ENCODE results near the gene STAT5A. TPM values are rescaled to one million over a fixed set of nuclear protein-coding genes. Genes with fewer than 3 reads are reported as not detected.
A peak's percentile ranks its signal among the peaks of the same experiment; 100 is the strongest.

Gene STAT5A
- total RNA-seq, 1 experiment from 2014 or later, result 6.4 TPM

- Mint-ChIP-seq H3K9me3 (no peaks in the 10 kb centered on the region; a peak in 1 of 5 replicates), H3K36me3 (ENCODE audit: insufficient read depth in 1 of 3, low read depth in 3 of 3) (peaks cover 0 to 2% (median 0%) of the 10 kb centered on the region in 3 experiments; a peak in 2 of 7 replicates), H3K4me3 (no peak overlapping the region), H3K4me1 (peaks cover 22 to 35% of the 10 kb centered on the region in 2 experiments), H3K27me3 (ENCODE audit: low read depth) (peaks cover 25% of the 10 kb centered on the region), H3K27ac (no peak overlapping the region)
- Histone ChIP-seq H4K91ac (ENCODE audit: insufficient read length, low read depth, low read length) (no peak overlapping the region), H2BK5ac (ENCODE audit: insufficient read length, low read length) (no peak overlapping the region), H3K23me2 (ENCODE audit: insufficient read length, low read depth, low read length, poor library complexity, severe bottlenecking) (peaks cover 4% of the 10 kb centered on the region), H4K5ac (ENCODE audit: insufficient read length, low read depth, low read length) (no peak overlapping the region), H2BK15ac (ENCODE audit: low read depth, low read length) (no peak overlapping the region), H3K27ac (ENCODE audit: insufficient read length, low read depth, low read length) (no peak overlapping the region), H3K4ac (ENCODE audit: low read depth, low read length) (no peak overlapping the region), H3K9ac (ENCODE audit: extremely low read depth, insufficient read length, low read length) (no peak overlapping the region), H2BK12ac (ENCODE audit: insufficient read length, low read depth, low read length) (no peak overlapping the region), H3K23ac (ENCODE audit: insufficient read length, low read depth, low read length) (no peak overlapping the region), H3K18ac (ENCODE audit: insufficient read length, low read depth, low read length) (no peak overlapping the region), H3T11ph (ENCODE audit: low read length) (no peak overlapping the region), H4K8ac (replicated peaks; ENCODE audit: insufficient read length, low read depth, low read length) (no peak overlapping the region), H3K56ac (ENCODE audit: insufficient read length, low read depth, low read length) (no peak overlapping the region), H2BK120ac (ENCODE audit: low read depth, low read length, poor library complexity, severe bottlenecking) (no peak overlapping the region), H2AK5ac (ENCODE audit: insufficient read length, low read length) (no peak overlapping the region), H2BK20ac (ENCODE audit: low read depth, low read length, poor library complexity, severe bottlenecking) (no peak overlapping the region), H3K4me1 (ENCODE audit: insufficient read depth, low read length) (peaks cover 7% of the 10 kb centered on the region; the same call in 1 of the 2 replicates), H3K27me3 (ENCODE audit: insufficient read depth, low read length) (no peaks in the 10 kb centered on the region; the same call in 1 of the 2 replicates), H3K14ac (ENCODE audit: insufficient read depth, low read length) (no peak overlapping the region), H3K79me1 (ENCODE audit: insufficient read depth, low read depth, low read length, poor library complexity, severe bottlenecking) (no peaks in the 10 kb centered on the region), H4K20me1 (ENCODE audit: control insufficient read depth, insufficient read depth, insufficient read length) (no peaks in the 10 kb centered on the region), H3K9me3 (ENCODE audit: control insufficient read depth, low read depth, low read length) (no peaks in the 10 kb centered on the region), H3K79me2 (ENCODE audit: insufficient read depth, low read length) (no peaks in the 10 kb centered on the region), H3K4me2 (ENCODE audit: insufficient read depth, insufficient read length, low read length) (no peak overlapping the region), H2AFZ (ENCODE audit: low read length) (no peak overlapping the region)
- WGBS (ENCODE audit: extremely low coverage, insufficient read length, low lambda C conversion rate), result no CpG with 5 or more reads among the region's 7 CpGs
- TF ChIP-seq CTCF (conservative IDR thresholded peaks at IDR 0.05), result no peak
- peak; percentile 25 for DNase-seq
Observed at GRCh38 chr17:42284566-42284965, 3.7 kb upstream of the STAT5A start.
